Measurements from ENCODE around the gene LUM. TPM values are rescaled to one million over a fixed set of nuclear protein-coding genes. Genes with fewer than 3 reads are reported as not detected.

LUM gene, protein sequence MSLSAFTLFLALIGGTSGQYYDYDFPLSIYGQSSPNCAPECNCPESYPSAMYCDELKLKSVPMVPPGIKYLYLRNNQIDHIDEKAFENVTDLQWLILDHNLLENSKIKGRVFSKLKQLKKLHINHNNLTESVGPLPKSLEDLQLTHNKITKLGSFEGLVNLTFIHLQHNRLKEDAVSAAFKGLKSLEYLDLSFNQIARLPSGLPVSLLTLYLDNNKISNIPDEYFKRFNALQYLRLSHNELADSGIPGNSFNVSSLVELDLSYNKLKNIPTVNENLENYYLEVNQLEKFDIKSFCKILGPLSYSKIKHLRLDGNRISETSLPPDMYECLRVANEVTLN
- total RNA-seq (2022; extraction: Qiagen RNA extraction), result 0.08 to 0.33 TPM (median 0.28 TPM) in 5 replicates

GRCh38 chr12:91111366-91112325, at the start of gene LUM:
TSS of gene LUM (minus strand) at chr12:91111494. CDS start at chr12:91108979, 2,515 bp downstream.

GRCh38 chr12:91057368-91058165, 53.7 kb downstream of the LUM start, which contains the start of gene KERA:
TSS of gene KERA (minus strand) at chr12:91058024. CDS start at chr12:91056281, 1,743 bp downstream.

Other genes starting within 250 kb of the LUM start
- gene CCER1, start 156.3 kb downstream of the LUM start, total RNA-seq (2022; extraction: Qiagen RNA extraction), result not detected in 5 replicates
- gene EPYC, start 106.5 kb downstream of the LUM start, total RNA-seq (2022; extraction: Qiagen RNA extraction), result not detected in 5 replicates
- not detected in 5 replicates for gene KERA, start 53.5 kb downstream of the LUM start, total RNA-seq (2022; extraction: Qiagen RNA extraction)
- gene DCN, start 71.3 kb upstream of the LUM start, total RNA-seq (2022; extraction: Qiagen RNA extraction), result not detected in 5 replicates

Measured in A549 treated with Mapracorat at 1 μM for 4 hours (cell line).